HG02642 (cell line): ENCODE results near the gene DHRS1.

ENCODE experiments used
- ATAC-seq: cut with Tn5 transposase; IDR thresholded peaks from one replicate; pipeline ENCODE4 v1.9.1; 2021; ENCODE audit warnings: mild to moderate bottlenecking; ENCODE audit not compliant: unreplicated experiment, poor library complexity

Gene DHRS1

GRCh38 chr14:24286996-24287395 is 12.6 kb downstream of the DHRS1 start:
- ATAC-seq = no peak

GRCh38 chr14:24285351-24285750 is 14.2 kb downstream of the DHRS1 start:
- ATAC-seq = no peak

- ATAC-seq = no peak
Observed at GRCh38 chr14:24284501-24285035, 15.0 kb downstream of the DHRS1 start.

GRCh38 chr14:24283796-24284460 is 15.7 kb downstream of the DHRS1 start:
- no peak for ATAC-seq

GRCh38 chr14:24282736-24283135 is 16.8 kb downstream of the DHRS1 start:
- ATAC-seq = no peak

- ATAC-seq = no peak
Observed at GRCh38 chr14:24281636-24282035, 17.9 kb downstream of the DHRS1 start.

- ATAC-seq = no peak
Observed at GRCh38 chr14:24280797-24281460, 18.7 kb downstream of the DHRS1 start.

GRCh38 chr14:24279301-24280186 is 20.0 kb downstream of the DHRS1 start:
- ATAC-seq = peak; percentile 68

- no peak for ATAC-seq
Observed at GRCh38 chr14:24278424-24278823, 21.2 kb downstream of the DHRS1 start.

- no peak for ATAC-seq
Observed at GRCh38 chr14:24277606-24278321, 21.8 kb downstream of the DHRS1 start.

- no peak for ATAC-seq
Observed at GRCh38 chr14:24277071-24277470, 22.5 kb downstream of the DHRS1 start.

- peak; percentile 40 for ATAC-seq
Observed at GRCh38 chr14:24274101-24274543, 25.5 kb downstream of the DHRS1 start.

- no peak for ATAC-seq
Observed at GRCh38 chr14:24273422-24273998, 26.1 kb downstream of the DHRS1 start.

GRCh38 chr14:24272467-24272866 is 27.1 kb downstream of the DHRS1 start:
- no peak for ATAC-seq

GRCh38 chr14:24271834-24272263 is 27.7 kb downstream of the DHRS1 start:
- ATAC-seq = no peak

GRCh38 chr14:24271134-24271833 is 28.3 kb downstream of the DHRS1 start, which contains the start of gene RABGGTA:
Gene RABGGTA, minus strand, starts transcription at chr14:24271597. Its CDS starts 482 bp downstream, at chr14:24271115.
- peak; percentile 89 for ATAC-seq

- no peak for ATAC-seq
Observed at GRCh38 chr14:24270537-24271133, 28.9 kb downstream of the DHRS1 start.

GRCh38 chr14:24269910-24270536 is 29.6 kb downstream of the DHRS1 start:
- ATAC-seq = no peak
